NT2/D1 (cell line): ENCODE results near the gene KRTAP26-1.

ENCODE experiments used
- SUZ12 ChIP-seq: IDR thresholded peaks from 2 replicates; pipeline ENCODE4 v1.6.1; 2011; ENCODE audit not compliant: insufficient read length, insufficient read depth; ENCODE audit errors: extremely low read depth
- YY1 ChIP-seq: IDR thresholded peaks from 2 replicates; pipeline ENCODE4 v1.6.1; 2011; ENCODE audit not compliant: insufficient read length, insufficient read depth
- ZNF274 ChIP-seq: IDR thresholded peaks from 2 replicates; pipeline ENCODE4 v1.6.1; 2011; ENCODE audit warnings: mild to moderate bottlenecking, low read depth, low read length

DNA sequence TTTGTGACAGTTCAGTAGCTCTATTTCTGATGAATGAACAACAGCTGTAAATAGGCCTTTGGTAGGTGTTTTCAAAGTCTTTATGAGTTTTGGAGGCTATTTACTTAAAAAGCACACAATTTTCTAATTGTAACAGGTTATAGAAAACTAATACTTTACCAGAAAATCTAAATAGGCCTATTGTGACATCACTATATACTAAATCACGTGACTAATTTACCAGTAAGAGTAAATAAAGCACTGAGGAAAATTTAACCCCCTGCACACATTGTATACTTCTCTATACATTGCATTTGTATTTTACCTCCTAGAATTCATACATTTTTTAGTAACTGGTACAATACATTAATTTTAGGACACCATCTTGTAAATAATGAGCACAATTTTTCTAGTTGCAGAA is 15.0 kb downstream of the KRTAP26-1 start:
- TF ChIP-seq SUZ12 (no peak), ZNF274 (no peak), YY1 (no peak)
